Neutrophil (primary cell): ENCODE measurements around the gene WRAP53.

Experiments
- H3K27ac ChIP-seq: fragments of 200-600 bp; sonication (generic); 2 replicates; pipeline ENCODE4 v1.5.1; 2016; ENCODE audit warnings: mild to moderate bottlenecking, moderate library complexity
- H3K27me3 ChIP-seq: fragments of 200-600 bp; sonication (generic); 2 replicates; pipeline ENCODE4 v1.6.0; 2016; ENCODE audit warnings: mild to moderate bottlenecking
- H3K36me3 ChIP-seq: fragments of 200-600 bp; sonication (generic); 2 replicates; pipeline ENCODE4 v1.5.1; 2017
- H3K4me1 ChIP-seq, 2 experiments: fragments of 200-600 bp in 1 of 2; sonication (generic) in 1 of 2; 1 replicate in 1 of 2; 2 replicates in 1 of 2; pipeline versions ENCODE4 v1.5.1 to v1.6.1; 2013 to 2016; ENCODE audit warnings: low read depth in 1 of 2, low read length in 1 of 2, mild to moderate bottlenecking in 1 of 2, moderate library complexity in 1 of 2; ENCODE audit not compliant: control insufficient read depth in 1 of 2, insufficient read depth in 1 of 2
- H3K4me3 ChIP-seq, 2 experiments: fragments of 200-600 bp in 1 of 2; sonication (generic) in 1 of 2; 1 replicate in 1 of 2; 2 replicates in 1 of 2; pipeline ENCODE4 v1.5.1; 2013 to 2016; ENCODE audit warnings: low read depth in 1 of 2, low read length in 1 of 2, mild to moderate bottlenecking in 1 of 2, moderate library complexity in 1 of 2
- H3K9me3 ChIP-seq: fragments of 200-600 bp; sonication (generic); 2 replicates; pipeline ENCODE4 v1.5.1; 2016
- CTCF ChIP-seq: fragments of 200-600 bp; sonication (generic); IDR thresholded peaks from 2 replicates; pipeline ENCODE4 v1.5.1; 2016; ENCODE audit warnings: antibody characterized with exemption

WRAP53 gene

GRCh38 chr17:7707858-7708750 is 19.8 kb downstream of the WRAP53 start:
- peaks cover 90% of the 10 kb centered on the region for H3K27me3 ChIP-seq
- no peak overlapping the region for H3K27ac ChIP-seq
- no peak overlapping the region for H3K4me3 ChIP-seq
- H3K9me3 ChIP-seq: no peaks in the 10 kb centered on the region
- H3K4me1 ChIP-seq: peaks cover 10 to 11% of the 10 kb centered on the region in 2 experiments
- TF ChIP-seq CTCF: no peak
- H3K36me3 ChIP-seq: peaks cover 3% of the 10 kb centered on the region

- H3K9me3 ChIP-seq: no peaks in the 10 kb centered on the region
- peaks cover 10 to 11% of the 10 kb centered on the region in 2 experiments for H3K4me1 ChIP-seq
- no peak for TF ChIP-seq CTCF
- peaks cover 90% of the 10 kb centered on the region for H3K27me3 ChIP-seq
- H3K27ac ChIP-seq: no peak overlapping the region
- H3K36me3 ChIP-seq: no peaks in the 10 kb centered on the region
- no peak overlapping the region for H3K4me3 ChIP-seq
These were observed 20.8 kb downstream of the WRAP53 start for GRCh38 chr17:7709031-7709430.

- Histone ChIP-seq H3K27ac (no peak overlapping the region), H3K27me3 (peaks cover 90% of the 10 kb centered on the region), H3K4me1 (peaks cover 10 to 11% of the 10 kb centered on the region in 2 experiments), H3K4me3 (no peak overlapping the region), H3K9me3 (no peaks in the 10 kb centered on the region), H3K36me3 (no peaks in the 10 kb centered on the region)
- TF ChIP-seq CTCF: no peak
These were observed 22.0 kb downstream of the WRAP53 start for GRCh38 chr17:7710301-7710700.

GRCh38 chr17:7711051-7711755 is 22.9 kb downstream of the WRAP53 start:
- Histone ChIP-seq H3K4me1 (peaks cover 10 to 11% of the 10 kb centered on the region in 2 experiments), H3K4me3 (no peak overlapping the region), H3K36me3 (no peaks in the 10 kb centered on the region), H3K27ac (no peak overlapping the region), H3K9me3 (no peaks in the 10 kb centered on the region), H3K27me3 (peaks cover 90% of the 10 kb centered on the region)
- TF ChIP-seq CTCF: no peak

GRCh38 chr17:7712111-7712771 is 24.0 kb downstream of the WRAP53 start:
- TF ChIP-seq CTCF: no peak
- Histone ChIP-seq H3K9me3 (no peaks in the 10 kb centered on the region), H3K4me3 (no peak overlapping the region), H3K27me3 (peaks cover 90% of the 10 kb centered on the region), H3K27ac (no peak overlapping the region), H3K4me1 (peaks cover 13 to 16% of the 10 kb centered on the region in 2 experiments), H3K36me3 (no peaks in the 10 kb centered on the region)
